OCI-LY3 (cell line): ENCODE data around the gene GFRA1.

Experiments
- EZH2phosphoT487 ChIP-seq: fragments of 200-600 bp; shearing (Covaris generic); IDR thresholded peaks from 2 replicates; pipeline ENCODE4 v1.6.1; 2018; ENCODE audit warnings: antibody characterized with exemption, mixed run types, low read depth
- TF ChIP-seq, protein P1 (sequence below): fragments of 200-600, 300-600 bp; sonication (generic); IDR thresholded peaks from 2 replicates; pipeline ENCODE4 v1.5.1; 2014; ENCODE audit warnings: antibody characterized with exemption, low read length, low read depth

DNA sequence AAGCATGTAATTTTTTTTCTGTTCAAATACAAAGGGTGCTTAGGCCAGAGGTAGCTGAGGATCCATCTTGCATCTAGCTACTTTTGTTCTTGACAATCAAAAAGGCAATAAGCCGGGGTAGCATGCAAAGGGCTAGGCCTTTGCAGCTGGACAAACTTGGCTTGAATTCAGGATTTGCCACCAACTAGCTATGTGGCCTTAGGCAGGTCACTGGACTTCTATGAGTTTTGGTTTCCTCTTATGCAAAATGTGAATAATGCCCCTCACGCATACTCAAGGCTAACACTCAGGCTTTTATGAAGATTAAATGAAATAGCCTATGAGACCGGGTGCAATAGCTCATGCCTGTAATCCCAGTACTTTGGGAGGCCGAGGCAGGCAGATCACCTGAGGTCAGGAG lies 19.3 kb downstream of the GFRA1 start:
- TF ChIP-seq, protein P1, sequence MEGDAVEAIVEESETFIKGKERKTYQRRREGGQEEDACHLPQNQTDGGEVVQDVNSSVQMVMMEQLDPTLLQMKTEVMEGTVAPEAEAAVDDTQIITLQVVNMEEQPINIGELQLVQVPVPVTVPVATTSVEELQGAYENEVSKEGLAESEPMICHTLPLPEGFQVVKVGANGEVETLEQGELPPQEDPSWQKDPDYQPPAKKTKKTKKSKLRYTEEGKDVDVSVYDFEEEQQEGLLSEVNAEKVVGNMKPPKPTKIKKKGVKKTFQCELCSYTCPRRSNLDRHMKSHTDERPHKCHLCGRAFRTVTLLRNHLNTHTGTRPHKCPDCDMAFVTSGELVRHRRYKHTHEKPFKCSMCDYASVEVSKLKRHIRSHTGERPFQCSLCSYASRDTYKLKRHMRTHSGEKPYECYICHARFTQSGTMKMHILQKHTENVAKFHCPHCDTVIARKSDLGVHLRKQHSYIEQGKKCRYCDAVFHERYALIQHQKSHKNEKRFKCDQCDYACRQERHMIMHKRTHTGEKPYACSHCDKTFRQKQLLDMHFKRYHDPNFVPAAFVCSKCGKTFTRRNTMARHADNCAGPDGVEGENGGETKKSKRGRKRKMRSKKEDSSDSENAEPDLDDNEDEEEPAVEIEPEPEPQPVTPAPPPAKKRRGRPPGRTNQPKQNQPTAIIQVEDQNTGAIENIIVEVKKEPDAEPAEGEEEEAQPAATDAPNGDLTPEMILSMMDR: no peak
- no peak for TF ChIP-seq EZH2phosphoT487
